GM12892 (cell line): ENCODE results near the gene ITGA7.

Experiments
- POLR2A ChIP-seq: IDR thresholded peaks from 2 replicates; pipeline ENCODE4 v1.6.1; 2011; ENCODE audit warnings: low read depth, low read length, control low read depth
- POLR2AphosphoS5 ChIP-seq: IDR thresholded peaks from 2 replicates; pipeline ENCODE4 v1.6.1; 2011; ENCODE audit warnings: low read depth, low read length, control low read depth
- TAF1 ChIP-seq: IDR thresholded peaks from 2 replicates; pipeline ENCODE4 v1.6.1; 2011; ENCODE audit warnings: low read depth, mild to moderate bottlenecking, control low read depth, low read length, borderline replicate concordance

DNA sequence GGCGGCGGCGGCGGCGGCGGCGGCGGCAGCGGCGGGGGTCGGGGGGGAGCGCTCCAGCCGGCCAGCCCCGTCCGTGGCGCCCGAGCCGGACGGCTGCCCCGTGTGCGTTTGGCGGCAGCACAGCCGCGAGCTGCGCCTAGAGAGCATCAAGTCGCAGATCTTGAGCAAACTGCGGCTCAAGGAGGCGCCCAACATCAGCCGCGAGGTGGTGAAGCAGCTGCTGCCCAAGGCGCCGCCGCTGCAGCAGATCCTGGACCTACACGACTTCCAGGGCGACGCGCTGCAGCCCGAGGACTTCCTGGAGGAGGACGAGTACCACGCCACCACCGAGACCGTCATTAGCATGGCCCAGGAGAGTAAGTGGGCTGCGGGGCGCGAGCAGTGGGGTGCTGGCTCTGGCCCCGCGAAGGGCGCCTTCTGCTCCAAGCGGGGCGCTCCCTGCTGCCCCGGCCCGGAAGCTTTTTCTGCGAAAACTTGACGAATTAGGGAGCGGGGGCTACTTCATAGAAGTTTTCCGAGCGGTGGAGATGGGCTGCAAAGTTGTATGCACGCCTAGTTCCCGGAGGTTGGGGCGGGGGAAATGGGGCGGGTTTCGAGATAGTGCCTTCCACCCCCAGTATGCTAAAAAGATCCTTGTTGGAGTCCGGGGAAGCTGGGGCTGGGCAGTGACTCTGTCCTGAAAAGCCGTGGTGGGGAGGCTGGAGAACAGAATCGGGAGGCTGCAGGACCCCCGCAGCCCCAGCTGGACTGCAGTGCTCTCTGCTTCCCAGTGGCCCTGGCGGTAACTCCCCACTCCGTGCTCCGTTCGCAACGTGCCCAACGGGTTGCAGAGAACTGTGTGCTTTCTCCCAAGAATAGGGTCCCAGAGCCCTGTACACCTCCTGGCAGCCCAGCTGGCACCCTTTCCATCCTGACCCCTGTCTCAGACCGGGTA is 36.0 kb upstream of the ITGA7 start:
- TF ChIP-seq TAF1 (no peak), POLR2A (no peak), POLR2AphosphoS5 (no peak)
